Measurements from ENCODE around the gene LPCAT3.

GRCh38 chr12:6996040-6996441 is 22.2 kb downstream of the LPCAT3 start:
- TF ChIP-seq ZNF707 (tag by site-specific recombination; IDR thresholded peaks at IDR 0.05) (no peak), ZNF768 (tag by site-specific recombination; IDR thresholded peaks at IDR 0.05) (no peak), ZNF155 (tag by site-specific recombination; IDR thresholded peaks at IDR 0.05) (no peak)

Measured in HEK293 (cell line).